OCI-LY3 (cell line): ENCODE data around the gene MACROD2.

Experiments used
- EZH2phosphoT487 ChIP-seq: fragments of 200-600 bp; shearing (Covaris generic); IDR thresholded peaks from 2 replicates; pipeline ENCODE4 v1.6.1; 2018; ENCODE audit warnings: antibody characterized with exemption, mixed run types, low read depth
- TF ChIP-seq, protein P1 (sequence below): fragments of 200-600, 300-600 bp; sonication (generic); IDR thresholded peaks from 2 replicates; pipeline ENCODE4 v1.5.1; 2014; ENCODE audit warnings: antibody characterized with exemption, low read length, low read depth

DNA sequence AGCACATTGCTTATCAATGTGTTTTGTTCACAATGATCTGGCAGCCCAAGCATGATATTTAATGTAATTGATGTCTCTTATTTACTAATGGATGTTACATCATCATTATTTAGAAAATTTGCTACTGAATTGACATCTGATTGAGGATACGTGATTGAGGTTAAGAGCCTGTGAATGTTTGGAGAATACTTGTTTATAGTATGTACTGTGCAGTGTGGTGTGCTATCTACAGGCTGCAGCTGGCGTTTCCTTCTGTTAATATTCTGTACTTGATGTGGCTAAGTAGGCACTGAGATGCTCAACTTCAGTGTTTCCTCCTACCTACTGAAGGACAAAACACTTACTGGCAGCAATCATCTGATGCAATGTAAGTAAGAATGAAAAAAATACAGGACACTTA, 1051.7 kb downstream of the MACROD2 start:
- TF ChIP-seq, protein P1, sequence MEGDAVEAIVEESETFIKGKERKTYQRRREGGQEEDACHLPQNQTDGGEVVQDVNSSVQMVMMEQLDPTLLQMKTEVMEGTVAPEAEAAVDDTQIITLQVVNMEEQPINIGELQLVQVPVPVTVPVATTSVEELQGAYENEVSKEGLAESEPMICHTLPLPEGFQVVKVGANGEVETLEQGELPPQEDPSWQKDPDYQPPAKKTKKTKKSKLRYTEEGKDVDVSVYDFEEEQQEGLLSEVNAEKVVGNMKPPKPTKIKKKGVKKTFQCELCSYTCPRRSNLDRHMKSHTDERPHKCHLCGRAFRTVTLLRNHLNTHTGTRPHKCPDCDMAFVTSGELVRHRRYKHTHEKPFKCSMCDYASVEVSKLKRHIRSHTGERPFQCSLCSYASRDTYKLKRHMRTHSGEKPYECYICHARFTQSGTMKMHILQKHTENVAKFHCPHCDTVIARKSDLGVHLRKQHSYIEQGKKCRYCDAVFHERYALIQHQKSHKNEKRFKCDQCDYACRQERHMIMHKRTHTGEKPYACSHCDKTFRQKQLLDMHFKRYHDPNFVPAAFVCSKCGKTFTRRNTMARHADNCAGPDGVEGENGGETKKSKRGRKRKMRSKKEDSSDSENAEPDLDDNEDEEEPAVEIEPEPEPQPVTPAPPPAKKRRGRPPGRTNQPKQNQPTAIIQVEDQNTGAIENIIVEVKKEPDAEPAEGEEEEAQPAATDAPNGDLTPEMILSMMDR, result no peak
- TF ChIP-seq EZH2phosphoT487, result no peak
